Dermis microvascular lymphatic vessel endothelial cell (primary cell): Measurements from ENCODE around the gene BOC. TPM values are rescaled to one million over a fixed set of nuclear protein-coding genes. Genes with fewer than 3 reads are reported as not detected.

Source experiments
- DNase-seq, 2 donors: peaks; one replicate each; pipeline versions ENCODE4 v3.0.0 to v3.0.0-alpha.2; 2010; ENCODE audit warnings: low read depth in 2 of 2
- total RNA-seq: library from RNA; depleted of rRNA; stranded (reverse); fragments of >200 nt; gene quantifications from 2 replicates; pipeline ENCODE4 v1.2.1, GENCODE V29; 2014

The BOC gene
- total RNA-seq, 1 donor from 2014 or later: not detected

GRCh38 chr3:113222451-113223086 lies 11.2 kb downstream of the BOC start:
- no peak for DNase-seq

GRCh38 chr3:113223475-113224281 lies 12.3 kb downstream of the BOC start:
- DNase-seq: no peak

GRCh38 chr3:113225286-113225685 lies 13.9 kb downstream of the BOC start:
- no peak for DNase-seq

GRCh38 chr3:113226491-113226890 lies 15.1 kb downstream of the BOC start:
- no peak for DNase-seq

GRCh38 chr3:113227146-113227545 lies 15.8 kb downstream of the BOC start:
- no peak for DNase-seq

GRCh38 chr3:113228498-113229286 lies 17.3 kb downstream of the BOC start:
- no peak for DNase-seq

GRCh38 chr3:113231391-113231790 lies 20.0 kb downstream of the BOC start:
- DNase-seq: no peak

- peak in 1 of 2 donors; percentile 10 for DNase-seq
Measured at GRCh38 chr3:113231827-113232253, 20.5 kb downstream of the BOC start.

GRCh38 chr3:113232342-113232741 lies 21.0 kb downstream of the BOC start:
- DNase-seq: no peak

GRCh38 chr3:113233497-113233896 lies 22.1 kb downstream of the BOC start:
- no peak for DNase-seq

GRCh38 chr3:113234028-113234427 lies 22.7 kb downstream of the BOC start:
- no peak for DNase-seq

- no peak for DNase-seq
Measured at GRCh38 chr3:113234688-113235260, 23.4 kb downstream of the BOC start.

- DNase-seq: no peak
Measured at GRCh38 chr3:113238503-113238902, 27.1 kb downstream of the BOC start.

- DNase-seq: no peak
Measured at GRCh38 chr3:113240841-113241240, 29.5 kb downstream of the BOC start.

GRCh38 chr3:113241292-113242095 lies 30.1 kb downstream of the BOC start:
- no peak for DNase-seq

- no peak for DNase-seq
Measured at GRCh38 chr3:113242096-113242581, 30.8 kb downstream of the BOC start.

- no peak for DNase-seq
Measured at GRCh38 chr3:113243071-113243470, 31.7 kb downstream of the BOC start.

- no peak for DNase-seq
Measured at GRCh38 chr3:113243846-113244245, 32.5 kb downstream of the BOC start.

- DNase-seq: no peak
Measured at GRCh38 chr3:113245761-113246161, 34.4 kb downstream of the BOC start.

GRCh38 chr3:113247068-113247467 lies 35.7 kb downstream of the BOC start:
- no peak for DNase-seq
